ENCODE measurements around the gene PRDM16. TPM values are rescaled to one million over a fixed set of nuclear protein-coding genes. Genes with fewer than 3 reads are reported as not detected.

Gene PRDM16
- total and polyA plus RNA-seq, 4 donors = 5.0 to 80.7 (median 41.5) TPM

DNA sequence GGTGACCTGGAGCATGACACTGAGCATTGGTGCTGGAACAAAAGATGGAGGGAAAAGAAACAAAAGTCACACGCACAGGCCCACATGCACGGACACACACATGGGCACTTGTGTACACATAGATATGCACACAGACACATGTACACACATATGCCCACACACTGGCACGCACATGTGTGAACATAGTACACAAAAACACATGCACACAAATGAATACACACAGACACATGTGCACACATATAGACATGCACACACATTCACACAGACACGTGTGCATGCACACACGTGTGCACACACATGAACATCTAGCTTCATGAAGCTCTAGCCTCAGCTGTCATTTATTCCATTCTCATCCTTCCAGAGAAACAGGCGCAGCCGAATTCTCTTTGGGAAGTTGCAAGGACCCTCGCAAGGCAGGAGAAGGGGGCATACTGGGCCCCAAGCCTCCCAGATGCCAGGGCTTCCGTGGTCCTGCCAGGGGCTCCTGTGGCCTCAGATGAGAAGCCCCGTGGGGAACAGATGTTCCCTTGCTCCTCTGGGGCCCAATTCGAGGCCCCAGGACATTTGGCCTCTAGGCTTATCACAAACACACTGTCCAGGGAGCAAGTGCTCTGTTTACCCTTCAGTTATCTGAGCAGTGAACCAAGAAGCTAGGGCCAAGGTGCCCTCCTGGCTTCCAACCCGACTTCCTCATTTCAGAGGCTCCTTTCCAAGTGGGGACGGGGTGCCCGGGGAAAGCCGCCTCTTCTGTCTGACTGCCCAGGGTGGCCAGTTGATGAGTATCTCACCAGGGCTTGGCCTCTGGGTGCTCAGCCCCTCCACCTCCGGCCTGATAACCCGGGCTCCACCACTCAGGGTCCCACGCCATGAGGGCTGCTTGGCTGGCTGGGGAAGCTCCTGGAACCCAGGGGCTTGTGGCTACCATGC is 269.1 kb downstream of the PRDM16 start:
- peaks cover 0 to 9% of the 10 kb centered on the region in 2 donors for H3K4me1 ChIP-seq (ENCODE audit: control insufficient read depth in 1 of 2, insufficient read depth in 2 of 2, low read length in 2 of 2)

DNA sequence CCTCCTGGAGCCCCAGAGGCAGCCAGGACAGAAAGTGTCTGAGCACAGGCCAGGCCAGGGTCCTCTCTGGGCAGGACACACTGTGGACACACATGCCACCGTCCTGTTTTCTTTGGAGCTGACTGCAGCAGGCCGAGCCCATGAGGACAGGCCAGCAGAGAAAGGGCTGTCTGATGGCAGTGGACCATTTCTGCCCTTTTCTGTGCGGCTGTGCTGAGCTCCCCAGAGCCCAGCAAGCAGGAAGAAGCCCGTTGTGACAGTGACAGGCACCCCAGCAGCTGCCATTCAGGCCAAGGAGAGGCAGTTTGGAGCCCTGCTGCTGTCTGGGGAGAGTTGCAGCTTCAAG is 269.7 kb downstream of the PRDM16 start:
- H3K27me3 ChIP-seq (ENCODE audit: control insufficient read depth in 1 of 2, insufficient read depth in 2 of 2, low read length in 1 of 2) = no peaks in the 10 kb centered on the region
- 4% methylated on average over 4 of the region's 4 CpGs for WGBS, 2 donors
- no peaks in the 10 kb centered on the region for H3K9me3 ChIP-seq (ENCODE audit: control insufficient read depth, low read length)
- ATAC-seq (ENCODE audit: low FRiP score) (no peak), DNase-seq (no peak)
- intact Hi-C loops (cut with DNase I) = no loop called here
- H3K36me3 ChIP-seq (ENCODE audit: control insufficient read depth in 1 of 2, insufficient read depth in 2 of 2, low read length in 1 of 2) = no peaks in the 10 kb centered on the region
- peak overlapping the region in 1 of 2 donors; percentile 43 for H3K27ac ChIP-seq (ENCODE audit: low read depth in 1 of 2, low read length in 2 of 2)
- no peak overlapping the region for H3K4me3 ChIP-seq (ENCODE audit: low read length in 2 of 2)
- H3K4me1 ChIP-seq (ENCODE audit: control insufficient read depth in 1 of 2, insufficient read depth in 2 of 2, low read length in 2 of 2) = peaks cover 0 to 9% of the 10 kb centered on the region in 2 donors

More for the DNA sequence above, 269.1 kb downstream of the PRDM16 start:
- Histone ChIP-seq H3K27me3 (ENCODE audit: control insufficient read depth in 1 of 2, insufficient read depth in 2 of 2, low read length in 1 of 2) (no peaks in the 10 kb centered on the region), H3K36me3 (ENCODE audit: control insufficient read depth in 1 of 2, insufficient read depth in 2 of 2, low read length in 1 of 2) (no peaks in the 10 kb centered on the region), H3K4me3 (ENCODE audit: low read length in 2 of 2) (no peak overlapping the region), H3K27ac (ENCODE audit: low read depth in 1 of 2, low read length in 2 of 2) (peak overlapping the region in 1 of 2 donors; percentile 43), H3K9me3 (ENCODE audit: control insufficient read depth, low read length) (no peaks in the 10 kb centered on the region)
- WGBS, 2 donors = 47 to 52% methylated on average over 18 of the region's 18 CpGs
- no peak for DNase-seq
- intact Hi-C loops (cut with DNase I) = no loop called here
- ATAC-seq (ENCODE audit: low FRiP score) = no peak

DNA sequence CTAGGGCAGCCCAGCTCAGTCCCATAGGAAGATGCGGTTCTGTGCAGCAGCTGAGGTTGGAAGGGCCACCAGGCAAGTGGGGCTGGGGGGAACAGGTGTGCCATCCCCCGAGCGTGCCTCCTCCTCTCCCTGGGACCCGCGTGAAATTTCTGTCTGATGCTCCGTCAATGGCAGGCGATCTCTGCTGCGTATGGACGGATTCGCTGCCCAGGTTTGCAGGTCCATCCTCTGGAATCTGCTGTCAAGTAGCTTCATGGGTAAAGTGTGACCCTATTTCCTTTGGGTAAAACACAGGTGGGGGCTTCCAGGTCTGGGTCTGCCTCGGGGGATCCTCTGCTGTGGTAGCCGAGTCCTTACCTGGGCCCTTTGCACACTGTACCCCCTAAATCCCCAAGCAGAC is 270.9 kb downstream of the PRDM16 start:
- DNase-seq = no peak

DNA sequence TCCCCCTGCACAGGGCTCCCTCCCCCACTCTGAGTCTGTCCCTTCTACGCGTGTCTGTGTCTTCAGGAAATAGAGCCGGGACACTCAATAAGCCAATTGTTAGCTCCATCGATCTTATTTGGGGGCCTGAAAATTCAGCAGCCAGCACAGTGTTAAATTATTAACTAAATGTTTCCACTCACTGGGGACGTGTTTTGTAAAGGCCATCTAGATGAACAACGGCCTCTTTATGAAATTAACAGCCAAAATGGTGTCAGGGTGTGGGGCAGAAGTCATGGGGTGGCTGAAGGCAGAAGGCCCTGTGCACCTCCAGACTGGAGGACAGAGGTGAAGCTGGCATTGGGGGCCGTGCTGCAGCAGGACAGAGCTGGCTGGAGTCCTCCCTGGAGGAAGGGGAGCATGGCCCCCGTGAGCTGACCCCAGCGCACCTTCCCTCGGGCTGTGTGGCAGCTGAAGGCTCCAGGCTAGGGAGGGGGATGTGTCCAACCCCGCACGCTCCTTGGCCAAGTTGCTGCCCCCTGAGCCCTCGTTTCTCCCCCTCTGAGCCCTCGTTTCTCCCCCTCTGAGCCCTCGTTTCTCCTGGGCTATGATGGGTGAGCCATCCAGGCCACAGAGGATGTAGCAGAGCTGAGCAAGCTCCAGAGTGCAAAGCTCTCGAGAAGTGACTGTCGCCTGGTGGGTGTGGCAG is 271.7 kb downstream of the PRDM16 start:
- Histone ChIP-seq H3K36me3 (ENCODE audit: control insufficient read depth in 1 of 2, insufficient read depth in 2 of 2, low read length in 1 of 2) (no peaks in the 10 kb centered on the region), H3K9me3 (ENCODE audit: control insufficient read depth, low read length) (no peaks in the 10 kb centered on the region), H3K27ac (ENCODE audit: low read depth in 1 of 2, low read length in 2 of 2) (no peak overlapping the region), H3K4me3 (ENCODE audit: low read length in 2 of 2) (no peak overlapping the region), H3K27me3 (ENCODE audit: control insufficient read depth in 1 of 2, insufficient read depth in 2 of 2, low read length in 1 of 2) (no peaks in the 10 kb centered on the region), H3K4me1 (ENCODE audit: control insufficient read depth in 1 of 2, insufficient read depth in 2 of 2, low read length in 2 of 2) (peaks cover 0 to 9% of the 10 kb centered on the region in 2 donors)
- no peak for ATAC-seq (ENCODE audit: low FRiP score)
- intact Hi-C loops (cut with DNase I) = no loop called here
- no peak for DNase-seq
- WGBS, 2 donors = 87 to 88% methylated on average over 16 to 17 of the region's 17 CpGs

More for the DNA sequence above, 270.9 kb downstream of the PRDM16 start:
- H3K27ac ChIP-seq (ENCODE audit: low read depth in 1 of 2, low read length in 2 of 2) = no peak overlapping the region
- intact Hi-C loops (cut with DNase I) = no loop called here
- H3K4me3 ChIP-seq (ENCODE audit: low read length in 2 of 2) = no peak overlapping the region
- WGBS, 2 donors = 91 to 96% methylated on average over 12 of the region's 12 CpGs
- no peak for ATAC-seq (ENCODE audit: low FRiP score)
- H3K9me3 ChIP-seq (ENCODE audit: control insufficient read depth, low read length) = no peaks in the 10 kb centered on the region
- peaks cover 0 to 9% of the 10 kb centered on the region in 2 donors for H3K4me1 ChIP-seq (ENCODE audit: control insufficient read depth in 1 of 2, insufficient read depth in 2 of 2, low read length in 2 of 2)
- no peaks in the 10 kb centered on the region for H3K27me3 ChIP-seq (ENCODE audit: control insufficient read depth in 1 of 2, insufficient read depth in 2 of 2, low read length in 1 of 2)
- no peaks in the 10 kb centered on the region for H3K36me3 ChIP-seq (ENCODE audit: control insufficient read depth in 1 of 2, insufficient read depth in 2 of 2, low read length in 1 of 2)

DNA sequence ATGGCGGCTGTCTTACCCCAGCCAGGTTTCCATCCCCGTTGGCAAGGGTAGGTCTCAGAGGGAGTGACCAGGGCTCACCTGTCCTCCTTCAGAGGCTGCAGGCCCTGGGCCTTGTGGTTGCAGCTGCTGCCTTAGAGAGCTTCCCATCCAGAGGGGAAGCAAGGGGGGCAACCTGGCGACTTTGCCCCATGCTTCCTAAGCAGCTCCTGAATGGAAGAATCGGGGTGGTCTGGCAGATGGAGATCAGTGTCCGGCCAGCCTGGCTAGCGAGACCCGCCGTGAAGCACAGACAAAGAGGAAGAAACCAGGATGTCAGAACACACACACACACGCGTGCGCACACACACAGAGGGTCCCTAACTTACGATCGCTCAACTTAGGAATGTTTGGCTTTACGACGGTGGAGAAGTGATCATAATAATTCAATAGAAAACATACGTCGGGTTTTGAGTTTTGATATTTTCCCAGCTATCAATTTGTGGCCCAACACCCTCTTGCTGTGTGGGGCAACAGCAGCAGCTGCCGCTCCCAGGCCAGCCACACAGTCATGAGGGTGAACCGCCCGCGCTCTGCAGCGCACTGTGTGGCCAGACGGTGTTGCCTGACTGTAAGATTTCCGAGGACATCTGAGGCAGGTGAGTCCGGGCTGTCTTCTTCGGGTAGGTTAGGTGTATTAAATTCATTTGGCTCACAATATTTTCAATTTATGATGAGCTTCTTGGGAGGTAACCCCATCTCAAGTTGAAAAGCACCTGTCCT is 272.4 kb downstream of the PRDM16 start:
- H3K9me3 ChIP-seq (ENCODE audit: control insufficient read depth, low read length) = no peaks in the 10 kb centered on the region
- H3K36me3 ChIP-seq (ENCODE audit: control insufficient read depth in 1 of 2, insufficient read depth in 2 of 2, low read length in 1 of 2) = no peaks in the 10 kb centered on the region
- intact Hi-C loops (cut with DNase I) = no loop called here
- H3K4me3 ChIP-seq (ENCODE audit: low read length in 2 of 2) = no peak overlapping the region
- no peak for DNase-seq
- no peak for ATAC-seq (ENCODE audit: low FRiP score)
- peaks cover 0 to 9% of the 10 kb centered on the region in 2 donors for H3K4me1 ChIP-seq (ENCODE audit: control insufficient read depth in 1 of 2, insufficient read depth in 2 of 2, low read length in 2 of 2)
- WGBS, 2 donors = 93 to 94% methylated on average over 26 of the region's 26 CpGs
- H3K27me3 ChIP-seq (ENCODE audit: control insufficient read depth in 1 of 2, insufficient read depth in 2 of 2, low read length in 1 of 2) = no peaks in the 10 kb centered on the region
- no peak overlapping the region for H3K27ac ChIP-seq (ENCODE audit: low read depth in 1 of 2, low read length in 2 of 2)

DNA sequence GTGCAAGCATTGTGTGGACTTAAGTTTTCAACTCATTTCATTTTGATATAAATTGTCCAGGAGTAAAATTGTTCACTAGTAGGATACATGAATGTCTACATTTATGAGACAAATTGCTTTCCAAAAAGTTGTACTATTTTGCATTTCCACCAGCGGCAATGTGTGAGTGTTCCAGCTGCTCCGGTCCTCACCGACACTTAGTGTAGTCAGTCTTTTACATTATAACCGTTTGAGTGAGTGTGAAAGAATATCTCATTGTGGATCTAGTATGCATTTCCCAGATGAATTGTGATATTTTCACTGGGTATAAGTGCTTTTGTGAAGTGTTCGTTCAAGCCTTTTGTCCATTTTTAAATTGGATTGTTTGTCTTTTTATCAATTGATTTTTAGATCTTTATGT is 274.0 kb downstream of the PRDM16 start:
- intact Hi-C loops (cut with DNase I) = no loop called here
- no peak for ATAC-seq (ENCODE audit: low FRiP score)
- H3K36me3 ChIP-seq (ENCODE audit: control insufficient read depth in 1 of 2, insufficient read depth in 2 of 2, low read length in 1 of 2) = no peaks in the 10 kb centered on the region

DNA sequence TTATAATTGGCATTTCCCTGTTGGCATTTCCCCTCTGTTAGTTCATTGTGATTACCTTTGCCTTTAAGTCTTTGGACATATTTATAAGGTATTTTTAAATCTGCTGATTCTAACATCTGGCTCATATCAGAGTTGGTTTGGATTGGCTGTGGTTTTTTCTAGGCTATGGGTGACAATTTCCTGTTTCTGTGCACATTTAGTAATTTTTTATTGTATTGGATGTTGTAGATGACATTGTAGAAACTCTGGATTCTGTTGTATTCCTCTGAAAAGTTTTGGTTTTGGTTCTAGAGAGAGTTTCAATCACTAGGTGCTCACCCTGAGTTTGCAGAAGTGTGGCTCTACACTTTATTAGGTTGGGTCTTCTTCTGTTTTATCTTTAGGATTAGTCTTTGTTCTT is 275.4 kb downstream of the PRDM16 start:
- no peak overlapping the region for H3K27ac ChIP-seq (ENCODE audit: low read depth in 1 of 2, low read length in 2 of 2)
- H3K27me3 ChIP-seq (ENCODE audit: control insufficient read depth in 1 of 2, insufficient read depth in 2 of 2, low read length in 1 of 2) = no peaks in the 10 kb centered on the region
- intact Hi-C loops (cut with DNase I) = no loop called here
- no peaks in the 10 kb centered on the region for H3K36me3 ChIP-seq (ENCODE audit: control insufficient read depth in 1 of 2, insufficient read depth in 2 of 2, low read length in 1 of 2)
- no peaks in the 10 kb centered on the region for H3K9me3 ChIP-seq (ENCODE audit: control insufficient read depth, low read length)
- DNase-seq = no peak
- no peak for ATAC-seq (ENCODE audit: low FRiP score)
- H3K4me1 ChIP-seq (ENCODE audit: control insufficient read depth in 1 of 2, insufficient read depth in 2 of 2, low read length in 2 of 2) = peaks cover 0 to under 1% of the 10 kb centered on the region in 2 donors
- no peak overlapping the region for H3K4me3 ChIP-seq (ENCODE audit: low read length in 2 of 2)

More for the DNA sequence above, 274.0 kb downstream of the PRDM16 start:
- H3K27me3 ChIP-seq (ENCODE audit: control insufficient read depth in 1 of 2, insufficient read depth in 2 of 2, low read length in 1 of 2) = no peaks in the 10 kb centered on the region
- no peaks in the 10 kb centered on the region for H3K9me3 ChIP-seq (ENCODE audit: control insufficient read depth, low read length)
- H3K4me3 ChIP-seq (ENCODE audit: low read length in 2 of 2) = no peak overlapping the region
- peaks cover 0 to 9% of the 10 kb centered on the region in 2 donors for H3K4me1 ChIP-seq (ENCODE audit: control insufficient read depth in 1 of 2, insufficient read depth in 2 of 2, low read length in 2 of 2)
- no peak overlapping the region for H3K27ac ChIP-seq (ENCODE audit: low read depth in 1 of 2, low read length in 2 of 2)
- WGBS, 2 donors = 88 to 96% methylated on average over 5 of the region's 5 CpGs
- no peak for DNase-seq

DNA sequence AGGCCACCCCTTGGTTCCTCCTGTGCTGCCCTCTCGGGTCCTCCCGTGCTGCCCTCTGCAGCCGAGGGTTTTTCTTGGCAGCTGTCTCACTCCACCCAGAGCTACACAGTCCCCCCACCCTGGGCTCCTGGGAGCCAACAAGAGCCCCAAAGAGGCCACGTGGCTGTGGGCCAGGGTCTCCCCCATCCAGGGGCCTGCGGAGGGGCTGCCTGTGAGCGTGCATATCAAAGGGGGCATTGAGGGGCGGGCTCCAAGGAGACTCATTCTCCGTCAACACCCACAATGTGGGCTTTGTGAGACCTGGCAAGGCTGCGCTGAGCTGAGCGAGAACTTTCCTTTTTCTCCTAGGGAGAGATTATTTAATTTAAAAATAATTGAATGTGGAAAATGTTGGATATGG is 276.8 kb downstream of the PRDM16 start:
- no peaks in the 10 kb centered on the region for H3K36me3 ChIP-seq (ENCODE audit: control insufficient read depth in 1 of 2, insufficient read depth in 2 of 2, low read length in 1 of 2)
- 10 to 12% methylated on average over 9 to 10 of the region's 10 CpGs for WGBS, 2 donors
- H3K4me3 ChIP-seq (ENCODE audit: low read length in 2 of 2) = no peak overlapping the region
- H3K4me1 ChIP-seq (ENCODE audit: control insufficient read depth in 1 of 2, insufficient read depth in 2 of 2, low read length in 2 of 2) = peaks cover 0 to 3% of the 10 kb centered on the region in 2 donors
- no peaks in the 10 kb centered on the region for H3K27me3 ChIP-seq (ENCODE audit: control insufficient read depth in 1 of 2, insufficient read depth in 2 of 2, low read length in 1 of 2)
- no peak for DNase-seq
- peak overlapping the region; percentile 53 to 64 for H3K27ac ChIP-seq (ENCODE audit: low read depth in 1 of 2, low read length in 2 of 2)
- intact Hi-C loops (cut with DNase I) = no loop called here
- H3K9me3 ChIP-seq (ENCODE audit: control insufficient read depth, low read length) = no peaks in the 10 kb centered on the region
- no peak for ATAC-seq (ENCODE audit: low FRiP score)

Data from aorta (tissue), 5 donors.